Measurements from ENCODE around the gene FIBP.

FIBP gene

DNA sequence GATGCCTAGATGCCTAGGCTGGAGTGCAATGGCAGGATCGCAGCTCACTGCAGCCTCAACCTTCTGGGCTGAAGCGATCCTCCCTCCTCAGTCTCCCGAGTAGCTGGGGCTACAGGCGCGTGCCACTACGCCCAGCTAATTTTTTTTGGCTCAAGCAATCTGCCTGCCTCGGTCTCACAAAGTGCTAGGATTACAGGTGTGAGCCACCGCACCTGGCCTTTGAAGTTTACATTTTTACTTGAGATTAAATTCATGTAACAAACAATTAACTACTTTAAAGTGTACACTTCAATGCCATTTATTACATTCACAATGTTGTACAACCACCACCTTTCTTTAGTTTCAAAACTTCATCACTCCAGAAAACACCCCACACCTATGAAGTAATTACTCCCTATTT lies 15.4 kb upstream of the FIBP start:
- H3K4me3 ChIP-seq (replicated peaks in 1 of 2; ENCODE audit: low read depth in 2 of 2, low read length in 2 of 2) = no peak overlapping the region
- no peak for DNase-seq (ENCODE audit: low read depth in 2 of 2)
- TF ChIP-seq, protein P1, sequence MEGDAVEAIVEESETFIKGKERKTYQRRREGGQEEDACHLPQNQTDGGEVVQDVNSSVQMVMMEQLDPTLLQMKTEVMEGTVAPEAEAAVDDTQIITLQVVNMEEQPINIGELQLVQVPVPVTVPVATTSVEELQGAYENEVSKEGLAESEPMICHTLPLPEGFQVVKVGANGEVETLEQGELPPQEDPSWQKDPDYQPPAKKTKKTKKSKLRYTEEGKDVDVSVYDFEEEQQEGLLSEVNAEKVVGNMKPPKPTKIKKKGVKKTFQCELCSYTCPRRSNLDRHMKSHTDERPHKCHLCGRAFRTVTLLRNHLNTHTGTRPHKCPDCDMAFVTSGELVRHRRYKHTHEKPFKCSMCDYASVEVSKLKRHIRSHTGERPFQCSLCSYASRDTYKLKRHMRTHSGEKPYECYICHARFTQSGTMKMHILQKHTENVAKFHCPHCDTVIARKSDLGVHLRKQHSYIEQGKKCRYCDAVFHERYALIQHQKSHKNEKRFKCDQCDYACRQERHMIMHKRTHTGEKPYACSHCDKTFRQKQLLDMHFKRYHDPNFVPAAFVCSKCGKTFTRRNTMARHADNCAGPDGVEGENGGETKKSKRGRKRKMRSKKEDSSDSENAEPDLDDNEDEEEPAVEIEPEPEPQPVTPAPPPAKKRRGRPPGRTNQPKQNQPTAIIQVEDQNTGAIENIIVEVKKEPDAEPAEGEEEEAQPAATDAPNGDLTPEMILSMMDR (IDR thresholded peaks at IDR 0.05; ENCODE audit: low read depth, low read length) = no peak

- H3K4me3 ChIP-seq (replicated peaks in 1 of 2; ENCODE audit: low read depth in 2 of 2, low read length in 2 of 2) = no peak overlapping the region
- TF ChIP-seq, protein P1 (IDR thresholded peaks at IDR 0.05; ENCODE audit: low read depth, low read length) = no peak
Measured at GRCh38 chr11:65903068-65903481, 14.8 kb upstream of the FIBP start.

DNA sequence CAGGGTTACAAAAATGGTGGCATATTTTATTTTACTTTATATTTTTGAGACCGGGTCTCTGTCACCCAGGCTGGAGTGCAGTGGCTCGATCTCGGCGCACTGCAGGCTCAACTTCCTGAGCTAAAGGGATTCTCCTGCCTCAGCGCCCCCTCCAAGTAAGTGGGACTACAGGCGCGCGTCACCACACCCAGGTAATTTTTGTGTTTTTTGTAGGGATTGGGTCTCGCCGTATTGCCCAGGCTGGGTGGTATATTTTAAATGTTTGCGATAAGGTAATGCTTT lies 12.6 kb upstream of the FIBP start:
- no peak overlapping the region for H3K4me3 ChIP-seq (replicated peaks in 1 of 2; ENCODE audit: low read depth in 2 of 2, low read length in 2 of 2)
- DNase-seq (ENCODE audit: low read depth in 2 of 2) = no peak
- TF ChIP-seq, protein P1 (IDR thresholded peaks at IDR 0.05; ENCODE audit: low read depth, low read length) = no peak

More at GRCh38 chr11:65903068-65903481, 14.8 kb upstream of the FIBP start:
- peak; percentile 69 to 92 for DNase-seq (ENCODE audit: low read depth in 2 of 2)

DNA sequence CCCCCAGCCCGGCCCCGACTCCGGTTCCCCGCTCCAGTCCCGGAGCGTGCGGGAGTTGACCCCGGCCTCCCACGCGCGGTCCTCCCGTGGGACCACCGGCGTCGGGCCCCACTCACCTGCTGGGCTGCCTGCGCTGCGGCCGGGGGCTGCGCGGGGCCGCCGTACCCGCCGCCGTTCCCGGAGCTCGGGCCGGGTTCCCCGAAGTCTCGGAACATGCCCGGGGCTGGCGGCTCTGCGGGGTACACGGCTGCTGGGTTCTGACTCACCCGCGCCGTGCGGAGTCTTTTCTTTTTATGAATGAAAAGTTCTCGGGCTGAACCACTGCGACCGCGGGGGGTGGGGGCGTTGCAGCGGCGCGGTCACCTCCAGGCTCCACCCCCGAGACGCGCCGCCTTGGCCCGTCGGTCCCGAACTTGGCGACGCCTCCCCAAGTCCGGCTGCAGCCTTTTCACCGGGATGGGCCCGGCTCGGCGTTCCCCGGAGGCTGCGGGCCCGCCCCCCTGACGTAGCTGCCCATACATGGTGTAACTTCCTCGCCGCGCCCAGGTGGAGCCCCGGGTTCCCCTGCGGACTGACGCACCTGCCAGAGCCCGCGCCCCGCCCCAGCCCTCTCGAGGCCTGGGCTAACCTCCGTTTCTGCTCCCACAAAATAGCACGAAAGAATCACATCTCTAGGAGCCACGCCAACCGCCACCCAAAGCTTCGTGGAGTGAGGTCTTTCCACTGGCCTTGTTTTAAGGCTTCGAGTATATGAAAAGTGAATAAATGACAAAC lies 12.0 kb upstream of the FIBP start, which contains the start of gene FOSL1:
Gene FOSL1, minus strand, starts transcription at position 264 of the 774 bp plus-strand sequence. Its CDS starts 49 bp downstream, at position 215.
- DNase-seq (ENCODE audit: low read depth in 2 of 2) = peak; percentile 97 to 98
- peak within 1 kb of the TSS; percentile 76 to 98 for H3K4me3 ChIP-seq (replicated peaks in 1 of 2; ENCODE audit: low read depth in 2 of 2, low read length in 2 of 2)
- TF ChIP-seq, protein P1 (IDR thresholded peaks at IDR 0.05; ENCODE audit: low read depth, low read length) = no peak

DNA sequence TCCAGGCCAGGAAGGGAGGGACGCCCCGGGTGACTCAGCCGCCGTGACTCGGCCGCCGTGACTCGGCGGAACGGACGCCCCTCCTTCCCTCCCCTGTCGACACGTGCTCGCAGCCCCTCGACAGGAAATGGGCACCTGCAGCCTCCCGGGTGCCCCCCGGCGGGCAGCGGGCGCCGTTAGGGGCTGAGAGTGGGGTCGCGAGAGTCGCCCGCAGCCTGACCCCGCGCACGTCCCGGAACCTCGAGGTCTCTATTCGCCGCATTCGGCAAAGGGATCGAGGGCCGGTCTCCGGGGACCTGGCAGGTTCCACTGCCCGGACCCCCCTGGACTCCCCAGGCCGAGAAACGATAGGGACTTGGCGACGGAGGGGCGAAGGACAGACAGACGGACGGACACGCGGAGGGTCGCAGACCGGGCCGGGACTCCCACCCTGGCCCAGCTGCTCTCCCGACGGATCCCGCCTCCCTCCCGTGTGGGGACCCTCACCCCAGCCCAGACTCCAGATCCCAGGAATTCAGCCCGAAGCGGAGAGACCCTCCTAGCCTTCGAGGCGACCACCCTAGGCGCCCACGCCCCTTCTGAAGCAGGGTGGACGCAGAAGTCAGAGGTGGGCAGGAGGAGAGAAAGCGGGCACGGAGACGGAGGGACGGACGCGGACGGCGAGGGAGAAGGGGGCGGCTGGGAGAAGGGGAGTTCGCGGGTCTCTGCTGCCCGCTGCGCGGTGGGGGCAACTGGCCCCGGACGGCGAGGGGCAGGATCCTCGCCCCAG lies 11.3 kb upstream of the FIBP start:
- DNase-seq (ENCODE audit: low read depth in 2 of 2) = peak; percentile 76 to 80
- H3K4me3 ChIP-seq (replicated peaks in 1 of 2; ENCODE audit: low read depth in 2 of 2, low read length in 2 of 2) = peak overlapping the region; percentile 76 to 98
- TF ChIP-seq, protein P1 (IDR thresholded peaks at IDR 0.05; ENCODE audit: low read depth, low read length) = no peak

- DNase-seq (ENCODE audit: low read depth in 2 of 2) = peak in 1 of 2 donors; percentile 46
- peak overlapping the region; percentile 76 to 98 for H3K4me3 ChIP-seq (replicated peaks in 1 of 2; ENCODE audit: low read depth in 2 of 2, low read length in 2 of 2)
- TF ChIP-seq, protein P1 (IDR thresholded peaks at IDR 0.05; ENCODE audit: low read depth, low read length) = no peak
Measured at GRCh38 chr11:65898656-65899355, 10.5 kb upstream of the FIBP start.
